Caco-2 (cell line): Measurements from ENCODE around the gene SLC18A2. TPM values are rescaled to one million over a fixed set of nuclear protein-coding genes. Genes with fewer than 3 reads are reported as not detected.

Experiments used
- BruUV-seq: library from RNA; stranded (reverse); fragments of 400-500 nt; replicated peaks from 2 replicates; lab custom pipeline; 2021; lab: Mats Ljungman, UMichigan
- CTCF ChIA-PET: fragments of 300-600 bp; sonication (Branson Sonifier 250); formaldehyde crosslinking; loops from one replicate; lab custom pipeline; 2022; ENCODE audit warnings: antibody characterized with exemption; lab: Charles Lee
- POLR2A ChIA-PET: fragments of 300-600 bp; sonication (Branson Sonifier 250); formaldehyde crosslinking; loops from one replicate; lab custom pipeline; 2022; ENCODE audit warnings: antibody characterized with exemption; lab: Charles Lee
- DNase-seq, 2 experiments: peaks; one replicate each; pipeline versions ENCODE4 v3.0.0 to v3.0.0-alpha.2; 2020 to 2022
- H3K27me3 ChIP-seq: replicated peaks from 2 replicates; pipeline ENCODE4 v1.6.0; 2011; ENCODE audit warnings: low read length; ENCODE audit not compliant: control insufficient read depth, insufficient read depth
- H3K36me3 ChIP-seq: 2 replicates; pipeline ENCODE4 v1.5.1; 2011; ENCODE audit warnings: low read length; ENCODE audit not compliant: control insufficient read depth, insufficient read depth
- H3K4me1 ChIP-seq: fragments of 250-450 bp; sonication (Bioruptor Pico); 2 replicates; pipeline ENCODE4 v1.5.1; 2020; ENCODE audit warnings: mild to moderate bottlenecking
- H3K4me3 ChIP-seq: 2 replicates; pipeline ENCODE4 v1.5.1; 2011; ENCODE audit warnings: low read depth, mild to moderate bottlenecking, control low read depth, low read length
- H3K9me3 ChIP-seq: fragments of 250-450 bp; sonication (Bioruptor Pico); 2 replicates; pipeline ENCODE4 v1.5.1; 2020; ENCODE audit warnings: mild to moderate bottlenecking, moderate library complexity
- H3K27ac Mint-ChIP-seq: one replicate; pipeline ENCODE4 v1.8.0; 2022; ENCODE audit warnings: mixed read lengths; ENCODE audit not compliant: unreplicated experiment
- H3K27me3 Mint-ChIP-seq: one replicate; pipeline ENCODE4 v1.8.0; 2022; ENCODE audit warnings: mixed read lengths; ENCODE audit not compliant: insufficient read depth, unreplicated experiment
- H3K36me3 Mint-ChIP-seq: one replicate; pipeline ENCODE4 v1.8.0; 2022; ENCODE audit warnings: mild to moderate bottlenecking, mixed read lengths; ENCODE audit not compliant: insufficient read depth, unreplicated experiment
- H3K4me1 Mint-ChIP-seq: one replicate; pipeline ENCODE4 v1.8.0; 2022; ENCODE audit warnings: low read depth, mixed read lengths; ENCODE audit not compliant: unreplicated experiment
- H3K4me3 Mint-ChIP-seq: one replicate; pipeline ENCODE4 v1.8.0; 2022; ENCODE audit warnings: mild to moderate bottlenecking, moderate library complexity, mixed read lengths; ENCODE audit not compliant: unreplicated experiment
- H3K9me3 Mint-ChIP-seq: one replicate; pipeline ENCODE4 v1.8.0; 2022; ENCODE audit warnings: mixed read lengths; ENCODE audit not compliant: unreplicated experiment
- CTCF ChIP-seq, 2 experiments: fragments of 200-600 bp in 1 of 2; IDR thresholded peaks; 1 replicate in 1 of 2; 2 replicates in 1 of 2; pipeline versions ENCODE4 v1.5.1 to v1.8.0; 2011 to 2022; ENCODE audit warnings: antibody characterized with exemption in 1 of 2, control low read depth in 1 of 2, inconsistent platforms in 1 of 2, low read depth in 1 of 2, low read length in 1 of 2, mild to moderate bottlenecking in 1 of 2, moderate library complexity in 1 of 2; ENCODE audit not compliant: insufficient read depth in 1 of 2, severe bottlenecking in 1 of 2, unreplicated experiment in 1 of 2
- intact Hi-C: fragments of 100-400 bp; cut with micrococcal nuclease; formaldehyde crosslinking; loops from one replicate; pipeline ENCODE4 v1.10.0; 2022; ENCODE audit not compliant: unreplicated experiment
- total RNA-seq: library from RNA; stranded (reverse); gene quantifications from 2 replicates; pipeline ENCODE4 v1.2.3, GENCODE V29; 2022

The SLC18A2 gene
- total RNA-seq, 1 experiment from 2014 or later: not detected

GRCh38 chr10:117322260-117322659 is 81.3 kb downstream of the SLC18A2 start:
- POLR2A ChIA-PET: no interaction called here
- Histone ChIP-seq H3K4me3 (no peak overlapping the region), H3K36me3 (no peaks in the 10 kb centered on the region), H3K27me3 (no peaks in the 10 kb centered on the region), H3K4me1 (no peaks in the 10 kb centered on the region), H3K9me3 (no peaks in the 10 kb centered on the region)
- no peak for TF ChIP-seq CTCF (IDR thresholded peaks at IDR 0.05; ENCODE audit: insufficient read depth in 1 of 2, low read depth in 1 of 2, low read length in 1 of 2, severe bottlenecking in 1 of 2, unreplicated experiment in 1 of 2)
- Mint-ChIP-seq H3K4me3 (no peak overlapping the region), H3K9me3 (no peaks in the 10 kb centered on the region), H3K36me3 (peaks cover 21% of the 10 kb centered on the region), H3K4me1 (no peaks in the 10 kb centered on the region), H3K27ac (no peak overlapping the region), H3K27me3 (no peaks in the 10 kb centered on the region)
- no peak for DNase-seq
- BruUV-seq: no TSS peak
- CTCF ChIA-PET: no interaction called here
- intact Hi-C loops: no loop called here

- Mint-ChIP-seq H3K4me1 (no peaks in the 10 kb centered on the region), H3K4me3 (no peak overlapping the region), H3K36me3 (peaks cover 17% of the 10 kb centered on the region), H3K27ac (no peak overlapping the region), H3K27me3 (no peaks in the 10 kb centered on the region), H3K9me3 (no peaks in the 10 kb centered on the region)
- ChIA-PET POLR2A (no interaction called here), CTCF (no interaction called here)
- H3K9me3 ChIP-seq: no peaks in the 10 kb centered on the region
- H3K4me3 ChIP-seq: no peak overlapping the region
- DNase-seq: no peak
- H3K4me1 ChIP-seq: no peaks in the 10 kb centered on the region
- TF ChIP-seq CTCF (IDR thresholded peaks at IDR 0.05; ENCODE audit: insufficient read depth in 1 of 2, low read depth in 1 of 2, low read length in 1 of 2, severe bottlenecking in 1 of 2, unreplicated experiment in 1 of 2): no peak
- no TSS peak for BruUV-seq
- H3K36me3 ChIP-seq: no peaks in the 10 kb centered on the region
- intact Hi-C loops: no loop called here
- no peaks in the 10 kb centered on the region for H3K27me3 ChIP-seq
These were observed 83.5 kb downstream of the SLC18A2 start for GRCh38 chr10:117324367-117324766.

GRCh38 chr10:117327262-117327661 is 86.3 kb downstream of the SLC18A2 start:
- intact Hi-C loops: no loop called here
- Mint-ChIP-seq H3K4me3 (no peak overlapping the region), H3K27me3 (no peaks in the 10 kb centered on the region), H3K36me3 (peaks cover 25% of the 10 kb centered on the region), H3K9me3 (no peaks in the 10 kb centered on the region), H3K4me1 (no peaks in the 10 kb centered on the region), H3K27ac (no peak overlapping the region)
- ChIA-PET POLR2A (no interaction called here), CTCF (no interaction called here)
- Histone ChIP-seq H3K36me3 (no peaks in the 10 kb centered on the region), H3K4me3 (no peak overlapping the region), H3K9me3 (no peaks in the 10 kb centered on the region), H3K27me3 (no peaks in the 10 kb centered on the region), H3K4me1 (no peaks in the 10 kb centered on the region)
- DNase-seq: no peak
- BruUV-seq: no TSS peak
- TF ChIP-seq CTCF (IDR thresholded peaks at IDR 0.05; ENCODE audit: insufficient read depth in 1 of 2, low read depth in 1 of 2, low read length in 1 of 2, severe bottlenecking in 1 of 2, unreplicated experiment in 1 of 2): no peak

Other genes with a start within 250 kb of the SLC18A2 start
- 80.8 and 86.9 TPM in 2 replicates for gene SHTN1, start 235.9 kb upstream of the SLC18A2 start, total RNA-seq
- not detected in 2 replicates for gene VAX1, start 102.8 kb upstream of the SLC18A2 start, total RNA-seq
- gene KCNK18, start 43.6 kb upstream of the SLC18A2 start, total RNA-seq: not detected in 2 replicates
- 49.4 and 54.3 TPM in 2 replicates for gene PDZD8, start 134.3 kb downstream of the SLC18A2 start, total RNA-seq